Neural progenitor cell (in vitro differentiated cells): ENCODE measurements around the gene BAZ1A. TPM values are rescaled to one million over a fixed set of nuclear protein-coding genes. Genes with fewer than 3 reads are reported as not detected.

ENCODE experiments used
- DNase-seq: peaks from one replicate; pipeline ENCODE4 v3.0.0-alpha.2; 2016; ENCODE audit warnings: low spot score
- H2AFZ ChIP-seq: fragments of 200-600 bp; sonication (generic); replicated peaks from 2 replicates; pipeline ENCODE4 v1.6.1; 2016; ENCODE audit warnings: antibody characterized with exemption
- H3F3A ChIP-seq: fragments of 200-600 bp; sonication (generic); 2 replicates; pipeline ENCODE4 v1.6.1; 2016; ENCODE audit warnings: antibody characterized with exemption, low read depth
- H3K27ac ChIP-seq: fragments of 200-600 bp; sonication (generic); 2 replicates; pipeline ENCODE4 v1.5.1; 2016; ENCODE audit warnings: mild to moderate bottlenecking
- H3K27me3 ChIP-seq: fragments of 200-600 bp; sonication (generic); 2 replicates; pipeline ENCODE4 v1.6.1; 2016; ENCODE audit warnings: mild to moderate bottlenecking, moderate library complexity
- H3K36me3 ChIP-seq: fragments of 200-600 bp; sonication (generic); 2 replicates; pipeline ENCODE4 v1.5.1; 2016
- H3K4me1 ChIP-seq: fragments of 200-600 bp; sonication (generic); 2 replicates; pipeline ENCODE4 v1.6.1; 2016; ENCODE audit warnings: mixed run types
- H3K4me2 ChIP-seq: fragments of 200-600 bp; sonication (generic); 2 replicates; pipeline ENCODE4 v1.6.1; 2016
- H3K4me3 ChIP-seq: fragments of 200-600 bp; sonication (generic); 2 replicates; pipeline ENCODE4 v1.5.1; 2016
- H3K79me2 ChIP-seq: fragments of 200-600 bp; sonication (generic); 2 replicates; pipeline ENCODE4 v1.6.1; 2016; ENCODE audit warnings: low read depth
- H3K9ac ChIP-seq: fragments of 200-600 bp; sonication (generic); 2 replicates; pipeline ENCODE4 v1.6.1; 2016
- H3K9me3 ChIP-seq: fragments of 200-600 bp; sonication (generic); 2 replicates; pipeline ENCODE4 v1.5.1; 2016; ENCODE audit warnings: low read depth
- H4K20me1 ChIP-seq: fragments of 200-600 bp; sonication (generic); 2 replicates; pipeline ENCODE4 v1.6.1; 2016; ENCODE audit warnings: low read depth
- H3K27ac Mint-ChIP-seq: 3 replicates; pipeline ENCODE4 v1.8.0; 2021; ENCODE audit warnings: mixed read lengths
- H3K27me3 Mint-ChIP-seq: 2 replicates; pipeline ENCODE4 v1.8.0; 2022; ENCODE audit warnings: low read depth, mild to moderate bottlenecking, inconsistent platforms, moderate library complexity, mixed read lengths; ENCODE audit not compliant: insufficient read depth
- H3K36me3 Mint-ChIP-seq: 3 replicates; pipeline ENCODE4 v1.8.0; 2021; ENCODE audit warnings: mixed read lengths
- H3K4me1 Mint-ChIP-seq: 3 replicates; pipeline ENCODE4 v1.8.0; 2021; ENCODE audit warnings: mixed read lengths
- H3K4me3 Mint-ChIP-seq: 3 replicates; pipeline ENCODE4 v1.8.0; 2021; ENCODE audit warnings: mild to moderate bottlenecking, moderate library complexity, mixed read lengths
- H3K9me3 Mint-ChIP-seq: 3 replicates; pipeline ENCODE4 v1.8.0; 2020; ENCODE audit warnings: mixed read lengths
- EZH2 ChIP-seq: fragments of 200-600 bp; sonication (generic); IDR thresholded peaks from 2 replicates; pipeline ENCODE4 v1.6.1; 2017; ENCODE audit warnings: antibody characterized with exemption, mild to moderate bottlenecking, moderate library complexity
- EZH2phosphoT487 ChIP-seq: fragments of 200-600 bp; sonication (generic); IDR thresholded peaks from 2 replicates; pipeline ENCODE4 v1.6.1; 2017; ENCODE audit warnings: antibody characterized with exemption
- total RNA-seq: library from RNA; depleted of rRNA; stranded (reverse); fragments of >200 nt; gene quantifications from 2 replicates; pipeline ENCODE4 v1.2.3, GENCODE V29; 2015; ENCODE audit warnings: low replicate concordance
- TF ChIP-seq, protein P1 (sequence below): fragments of 200-600 bp; sonication (generic); IDR thresholded peaks from 2 replicates; pipeline ENCODE4 v1.5.1; 2017; ENCODE audit warnings: antibody characterized with exemption, mild to moderate bottlenecking

BAZ1A gene
- total RNA-seq, 1 donor from 2014 or later = 11.5 TPM

DNA sequence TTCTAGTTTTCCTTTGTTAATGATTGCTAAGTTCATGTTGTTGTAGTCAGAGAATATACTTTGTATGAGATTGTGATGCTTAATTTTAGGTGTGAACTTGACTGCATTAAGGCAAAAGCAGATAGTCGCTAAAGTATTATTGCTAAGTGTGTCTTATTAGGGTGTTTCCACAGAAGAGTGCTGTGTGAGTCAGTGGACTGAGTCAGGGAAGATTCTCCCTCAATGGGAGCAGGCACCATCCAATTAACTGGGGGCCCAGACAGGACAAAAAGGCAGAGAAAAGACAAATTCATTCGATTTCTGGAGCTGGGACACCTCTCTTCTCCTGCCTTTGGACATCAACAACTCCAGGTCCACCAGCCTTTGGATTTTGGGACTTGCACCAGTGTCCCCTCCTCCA is 48.5 kb downstream of the BAZ1A start:
- H2AFZ ChIP-seq = no peak overlapping the region
- no peak overlapping the region for H3K9ac ChIP-seq
- Mint-ChIP-seq H3K27ac (no peak overlapping the region), H3K36me3 (peaks cover 23% of the 10 kb centered on the region), H3K9me3 (no peaks in the 10 kb centered on the region), H3K4me1 (no peaks in the 10 kb centered on the region), H3K27me3 (no peaks in the 10 kb centered on the region), H3K4me3 (no peak overlapping the region)
- no peaks in the 10 kb centered on the region for H3K9me3 ChIP-seq
- TF ChIP-seq, protein P1, sequence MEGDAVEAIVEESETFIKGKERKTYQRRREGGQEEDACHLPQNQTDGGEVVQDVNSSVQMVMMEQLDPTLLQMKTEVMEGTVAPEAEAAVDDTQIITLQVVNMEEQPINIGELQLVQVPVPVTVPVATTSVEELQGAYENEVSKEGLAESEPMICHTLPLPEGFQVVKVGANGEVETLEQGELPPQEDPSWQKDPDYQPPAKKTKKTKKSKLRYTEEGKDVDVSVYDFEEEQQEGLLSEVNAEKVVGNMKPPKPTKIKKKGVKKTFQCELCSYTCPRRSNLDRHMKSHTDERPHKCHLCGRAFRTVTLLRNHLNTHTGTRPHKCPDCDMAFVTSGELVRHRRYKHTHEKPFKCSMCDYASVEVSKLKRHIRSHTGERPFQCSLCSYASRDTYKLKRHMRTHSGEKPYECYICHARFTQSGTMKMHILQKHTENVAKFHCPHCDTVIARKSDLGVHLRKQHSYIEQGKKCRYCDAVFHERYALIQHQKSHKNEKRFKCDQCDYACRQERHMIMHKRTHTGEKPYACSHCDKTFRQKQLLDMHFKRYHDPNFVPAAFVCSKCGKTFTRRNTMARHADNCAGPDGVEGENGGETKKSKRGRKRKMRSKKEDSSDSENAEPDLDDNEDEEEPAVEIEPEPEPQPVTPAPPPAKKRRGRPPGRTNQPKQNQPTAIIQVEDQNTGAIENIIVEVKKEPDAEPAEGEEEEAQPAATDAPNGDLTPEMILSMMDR = no peak
- TF ChIP-seq EZH2phosphoT487 (no peak), EZH2 (no peak)
- H3K27me3 ChIP-seq = no peaks in the 10 kb centered on the region
- no peak for DNase-seq
- no peak overlapping the region for H3K4me3 ChIP-seq
- H3F3A ChIP-seq = no peaks in the 10 kb centered on the region
- H3K4me1 ChIP-seq = no peaks in the 10 kb centered on the region
- H3K36me3 ChIP-seq = no peaks in the 10 kb centered on the region
- H4K20me1 ChIP-seq = no peaks in the 10 kb centered on the region
- H3K79me2 ChIP-seq = no peaks in the 10 kb centered on the region
- no peak overlapping the region for H3K4me2 ChIP-seq
- no peak overlapping the region for H3K27ac ChIP-seq

DNA sequence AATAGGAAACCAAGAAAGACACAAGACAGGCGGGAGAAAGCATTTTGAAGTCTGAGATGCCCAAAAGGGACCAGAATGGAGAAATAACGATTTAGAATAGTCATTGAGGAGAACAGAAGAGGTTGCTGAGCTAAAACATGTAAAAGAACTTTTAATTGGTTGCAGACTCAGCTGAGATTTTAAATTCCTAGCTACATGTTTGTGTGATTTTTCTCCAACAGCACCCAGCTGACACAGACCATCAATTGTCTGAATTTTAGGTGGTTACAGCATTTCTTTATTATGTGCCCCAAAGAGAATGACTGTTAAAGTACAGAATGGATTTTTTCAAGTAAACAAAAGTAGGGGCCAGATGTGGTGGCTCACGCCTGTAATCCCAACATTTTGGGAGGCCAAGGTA is 50.3 kb downstream of the BAZ1A start:
- no peak overlapping the region for H3K4me2 ChIP-seq
- H3K9ac ChIP-seq = no peak overlapping the region
- no peaks in the 10 kb centered on the region for H3K9me3 ChIP-seq
- H3K36me3 ChIP-seq = no peaks in the 10 kb centered on the region
- H3K79me2 ChIP-seq = no peaks in the 10 kb centered on the region
- Mint-ChIP-seq H3K4me1 (no peaks in the 10 kb centered on the region), H3K27ac (no peak overlapping the region), H3K4me3 (no peak overlapping the region), H3K27me3 (no peaks in the 10 kb centered on the region), H3K36me3 (peaks cover 35% of the 10 kb centered on the region), H3K9me3 (no peaks in the 10 kb centered on the region)
- H3F3A ChIP-seq = no peaks in the 10 kb centered on the region
- no peak for TF ChIP-seq EZH2
- no peak for TF ChIP-seq EZH2phosphoT487
- TF ChIP-seq, protein P1 = no peak
- no peak overlapping the region for H3K4me3 ChIP-seq
- no peak for DNase-seq
- H2AFZ ChIP-seq = no peak overlapping the region
- no peaks in the 10 kb centered on the region for H3K27me3 ChIP-seq
- no peaks in the 10 kb centered on the region for H4K20me1 ChIP-seq
- no peaks in the 10 kb centered on the region for H3K4me1 ChIP-seq
- no peak overlapping the region for H3K27ac ChIP-seq

DNA sequence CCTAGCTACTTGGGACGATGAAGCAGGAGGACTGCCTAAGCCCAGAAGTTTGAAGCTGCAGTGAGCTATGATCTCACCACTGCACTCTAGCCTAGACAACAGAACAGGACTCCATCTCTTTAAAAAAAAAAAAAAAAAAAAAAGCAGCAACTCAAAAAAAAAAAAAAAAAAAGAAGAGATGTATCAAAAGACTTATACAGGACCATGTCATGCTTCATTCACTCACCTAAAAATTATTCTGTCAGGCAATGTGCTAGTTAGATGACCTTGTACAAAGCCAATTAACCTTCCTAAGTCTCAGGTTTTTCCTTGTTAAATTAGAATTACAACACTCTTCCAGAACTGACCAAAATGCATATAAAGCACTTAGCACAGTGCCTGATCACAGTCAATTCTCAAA is 50.9 kb downstream of the BAZ1A start:
- Histone ChIP-seq H3K79me2 (no peaks in the 10 kb centered on the region), H3K4me1 (no peaks in the 10 kb centered on the region), H3K4me2 (no peak overlapping the region), H3K27ac (no peak overlapping the region), H4K20me1 (no peaks in the 10 kb centered on the region), H3F3A (no peaks in the 10 kb centered on the region), H3K9me3 (no peaks in the 10 kb centered on the region), H2AFZ (no peak overlapping the region), H3K27me3 (no peaks in the 10 kb centered on the region), H3K9ac (no peak overlapping the region), H3K4me3 (no peak overlapping the region), H3K36me3 (no peaks in the 10 kb centered on the region)
- no peaks in the 10 kb centered on the region for H3K4me1 Mint-ChIP-seq
- H3K27ac Mint-ChIP-seq = no peak overlapping the region
- H3K27me3 Mint-ChIP-seq = no peaks in the 10 kb centered on the region
- no peak for TF ChIP-seq EZH2phosphoT487
- TF ChIP-seq EZH2 = no peak
- TF ChIP-seq, protein P1 = no peak
- DNase-seq = no peak
- H3K4me3 Mint-ChIP-seq = no peak overlapping the region
- no peaks in the 10 kb centered on the region for H3K9me3 Mint-ChIP-seq
- peaks cover 34% of the 10 kb centered on the region for H3K36me3 Mint-ChIP-seq

DNA sequence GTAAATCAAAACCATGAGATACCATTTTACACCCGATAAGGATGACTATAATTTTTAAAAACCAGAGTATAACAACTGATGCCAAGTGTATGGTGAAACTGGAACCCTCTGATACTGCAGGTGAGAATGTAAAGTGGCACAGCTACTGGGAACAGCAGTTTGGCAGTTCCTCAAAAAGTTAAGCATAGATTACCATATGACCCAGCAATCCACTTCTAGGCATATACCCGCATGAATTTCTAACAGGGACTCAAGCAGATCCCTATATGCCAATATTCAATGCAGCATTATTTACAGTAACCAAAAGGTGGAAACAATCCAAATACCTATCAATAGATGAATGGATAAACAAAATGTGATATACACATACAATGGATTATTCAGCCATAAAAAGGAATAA is 57.4 kb downstream of the BAZ1A start:
- no peak for DNase-seq
- Histone ChIP-seq H3K9me3 (no peaks in the 10 kb centered on the region), H3K79me2 (no peaks in the 10 kb centered on the region), H3K9ac (no peak overlapping the region), H3K4me2 (no peak overlapping the region), H4K20me1 (no peaks in the 10 kb centered on the region), H3K36me3 (no peaks in the 10 kb centered on the region), H3K4me3 (no peak overlapping the region), H3K27ac (no peak overlapping the region), H2AFZ (no peak overlapping the region), H3K27me3 (no peaks in the 10 kb centered on the region), H3F3A (no peaks in the 10 kb centered on the region), H3K4me1 (no peaks in the 10 kb centered on the region)
- Mint-ChIP-seq H3K36me3 (peaks cover 23% of the 10 kb centered on the region), H3K4me3 (no peak overlapping the region), H3K27me3 (no peaks in the 10 kb centered on the region), H3K4me1 (no peaks in the 10 kb centered on the region), H3K9me3 (no peaks in the 10 kb centered on the region), H3K27ac (no peak overlapping the region)
- TF ChIP-seq EZH2phosphoT487 (no peak), EZH2 (no peak)
- TF ChIP-seq, protein P1 = no peak
